PFSK-1 (cell line): Measurements from ENCODE around the gene TRHDE.

Experiments used
- REST ChIP-seq, 2 experiments: IDR thresholded peaks; 2 replicates each; pipeline versions ENCODE4 v1.6.1 to v1.8.0; 2011 to 2012; ENCODE audit warnings: low read depth in 2 of 2, low read length in 2 of 2, control low read depth in 1 of 2, inconsistent platforms in 1 of 2, mild to moderate bottlenecking in 1 of 2, moderate library complexity in 1 of 2; ENCODE audit not compliant: insufficient read depth in 1 of 2
- TAF1 ChIP-seq: IDR thresholded peaks from 2 replicates; pipeline ENCODE4 v1.6.1; 2012; ENCODE audit warnings: low read length, control low read depth, borderline replicate concordance; ENCODE audit not compliant: insufficient read depth

GRCh38 chr12:72434999-72435398 is 162.8 kb downstream of the TRHDE start:
- TF ChIP-seq REST (IDR thresholded peaks at IDR 0.05; ENCODE audit: insufficient read depth in 1 of 2, low read depth in 2 of 2, low read length in 2 of 2) (no peak), TAF1 (no peak)
